A549 (cell line): Measurements from ENCODE around the gene TRPM2.

ENCODE experiments used
- CEBPB ChIP-seq, 2 experiments: fragments of >200 bp in 1 of 2; sonication (Bioruptor Twin) in 1 of 2; formaldehyde crosslinking in 1 of 2; IDR thresholded peaks; 2 replicates each; pipeline ENCODE4 v1.6.1; 2012 to 2016
- JUNB ChIP-seq: fragments of >200 bp; sonication (Bioruptor Twin); formaldehyde crosslinking; IDR thresholded peaks from 2 replicates; pipeline ENCODE4 v1.6.1; 2016
- KDM1A ChIP-seq: fragments of 200-600 bp; sonication (generic); IDR thresholded peaks from 2 replicates; pipeline ENCODE4 v1.6.1; 2016; ENCODE audit warnings: low read depth, mild to moderate bottlenecking
- POLR2A ChIP-seq: IDR thresholded peaks from 2 replicates; pipeline ENCODE4 v1.6.1; 2012; ENCODE audit warnings: mild to moderate bottlenecking, low read length
- RAD21 ChIP-seq, 2 experiments: fragments of >200 bp in 1 of 2; sonication (Bioruptor Twin) in 1 of 2; formaldehyde crosslinking in 1 of 2; IDR thresholded peaks in 1 of 2; conservative IDR thresholded peaks in 1 of 2; 2 replicates in 1 of 2; 3 replicates in 1 of 2; pipeline ENCODE4 v1.6.1; 2012 to 2018; ENCODE audit warnings: inconsistent platforms in 1 of 2
- TF ChIP-seq, protein P1 (sequence below): fragments of >200 bp; sonication (Bioruptor Twin); formaldehyde crosslinking; IDR thresholded peaks from 3 replicates; pipeline ENCODE4 v1.5.1; 2016
- TF ChIP-seq, protein P2 (sequence below): fragments of 150-350 bp; IDR thresholded peaks from 2 replicates; pipeline ENCODE4 v1.6.1; 2014; ENCODE audit warnings: low read depth, mild to moderate bottlenecking, low read length

DNA sequence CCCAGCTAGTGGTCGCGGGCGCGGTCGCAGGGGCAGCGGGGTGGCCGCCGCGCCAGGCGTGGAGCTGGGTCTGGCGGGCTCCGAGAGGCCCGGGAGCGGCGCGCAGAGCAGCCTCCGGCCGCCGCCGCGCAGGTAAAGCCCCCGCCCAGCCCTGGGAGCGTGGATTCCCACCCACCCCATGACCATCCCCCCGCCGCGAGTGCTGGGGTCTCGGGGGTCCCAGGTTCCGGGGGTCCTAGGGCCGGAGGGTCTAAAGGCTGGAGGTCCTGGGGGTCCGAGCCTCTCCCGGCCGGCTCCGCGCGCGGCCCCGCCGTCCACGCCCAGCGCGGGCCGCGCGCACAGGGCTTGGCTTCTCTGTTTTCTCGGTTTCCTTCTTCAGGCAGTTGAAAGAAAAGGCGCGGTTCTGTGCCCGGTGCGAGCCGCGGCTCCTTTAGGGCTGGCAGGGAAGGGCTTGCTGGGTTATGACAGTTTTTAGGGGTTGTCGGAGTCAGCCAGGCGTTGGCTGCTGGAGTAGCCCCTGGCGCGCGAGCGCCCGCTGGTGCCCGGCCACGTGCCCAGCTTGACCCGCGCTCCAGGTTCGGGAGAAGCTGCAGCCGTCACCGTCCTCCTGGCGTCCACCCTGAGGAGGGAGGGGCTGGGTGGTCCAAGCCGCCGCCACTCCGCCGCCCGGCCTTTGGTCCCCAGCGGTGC lies 102.2 kb downstream of the TRPM2 start:
- TF ChIP-seq, protein P1, sequence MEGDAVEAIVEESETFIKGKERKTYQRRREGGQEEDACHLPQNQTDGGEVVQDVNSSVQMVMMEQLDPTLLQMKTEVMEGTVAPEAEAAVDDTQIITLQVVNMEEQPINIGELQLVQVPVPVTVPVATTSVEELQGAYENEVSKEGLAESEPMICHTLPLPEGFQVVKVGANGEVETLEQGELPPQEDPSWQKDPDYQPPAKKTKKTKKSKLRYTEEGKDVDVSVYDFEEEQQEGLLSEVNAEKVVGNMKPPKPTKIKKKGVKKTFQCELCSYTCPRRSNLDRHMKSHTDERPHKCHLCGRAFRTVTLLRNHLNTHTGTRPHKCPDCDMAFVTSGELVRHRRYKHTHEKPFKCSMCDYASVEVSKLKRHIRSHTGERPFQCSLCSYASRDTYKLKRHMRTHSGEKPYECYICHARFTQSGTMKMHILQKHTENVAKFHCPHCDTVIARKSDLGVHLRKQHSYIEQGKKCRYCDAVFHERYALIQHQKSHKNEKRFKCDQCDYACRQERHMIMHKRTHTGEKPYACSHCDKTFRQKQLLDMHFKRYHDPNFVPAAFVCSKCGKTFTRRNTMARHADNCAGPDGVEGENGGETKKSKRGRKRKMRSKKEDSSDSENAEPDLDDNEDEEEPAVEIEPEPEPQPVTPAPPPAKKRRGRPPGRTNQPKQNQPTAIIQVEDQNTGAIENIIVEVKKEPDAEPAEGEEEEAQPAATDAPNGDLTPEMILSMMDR: peak; percentile 51
- no peak for TF ChIP-seq JUNB
- peak; percentile 20 to 42; a peak in 3 of 5 replicates for TF ChIP-seq RAD21 (conservative IDR thresholded peaks at IDR 0.05 in 1 of 2, IDR thresholded peaks at IDR 0.05 in 1 of 2)
- no peak for TF ChIP-seq CEBPB (IDR thresholded peaks at IDR 0.05)
- no peak for TF ChIP-seq POLR2A
- no peak for TF ChIP-seq KDM1A
- TF ChIP-seq, protein P2, sequence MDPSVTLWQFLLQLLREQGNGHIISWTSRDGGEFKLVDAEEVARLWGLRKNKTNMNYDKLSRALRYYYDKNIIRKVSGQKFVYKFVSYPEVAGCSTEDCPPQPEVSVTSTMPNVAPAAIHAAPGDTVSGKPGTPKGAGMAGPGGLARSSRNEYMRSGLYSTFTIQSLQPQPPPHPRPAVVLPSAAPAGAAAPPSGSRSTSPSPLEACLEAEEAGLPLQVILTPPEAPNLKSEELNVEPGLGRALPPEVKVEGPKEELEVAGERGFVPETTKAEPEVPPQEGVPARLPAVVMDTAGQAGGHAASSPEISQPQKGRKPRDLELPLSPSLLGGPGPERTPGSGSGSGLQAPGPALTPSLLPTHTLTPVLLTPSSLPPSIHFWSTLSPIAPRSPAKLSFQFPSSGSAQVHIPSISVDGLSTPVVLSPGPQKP: no peak
